DMS114 treated with DMSO at 0.1 percent for 48 hours (cell line): ENCODE measurements around the gene ZNF2.

Experiments
- DNase-seq: peaks from one replicate; lab custom pipeline; 2025; ENCODE audit not compliant: unreplicated experiment; lab: John Stamatoyannopoulos, UW

Gene ZNF2

GRCh38 chr2:95204396-95204795 lies 38.8 kb downstream of the ZNF2 start:
- no peak for DNase-seq

GRCh38 chr2:95206096-95206495 lies 40.5 kb downstream of the ZNF2 start:
- DNase-seq, result no peak

GRCh38 chr2:95207111-95207961 lies 41.7 kb downstream of the ZNF2 start, which contains the start of gene ZNF892:
TSS of gene ZNF892 (plus strand) at chr2:95207521. CDS start at chr2:95207816, 295 bp downstream.
- DNase-seq, result peak; percentile 91

- no peak for DNase-seq
These were observed 42.5 kb downstream of the ZNF2 start for GRCh38 chr2:95208106-95208505.

GRCh38 chr2:95215018-95215612 lies 49.5 kb downstream of the ZNF2 start:
- DNase-seq, result no peak

GRCh38 chr2:95220449-95220848 lies 54.8 kb downstream of the ZNF2 start:
- DNase-seq, result no peak

- no peak for DNase-seq
These were observed 60.0 kb downstream of the ZNF2 start for GRCh38 chr2:95225658-95226057.

- DNase-seq, result peak; percentile 31
These were observed 66.1 kb downstream of the ZNF2 start for GRCh38 chr2:95231723-95232122.

- DNase-seq, result no peak
These were observed 66.6 kb downstream of the ZNF2 start for GRCh38 chr2:95232232-95232631.
